Thoracic aorta (tissue), 2 donors: ENCODE results near the gene ANAPC2. TPM values are rescaled to one million over a fixed set of nuclear protein-coding genes. Genes with fewer than 3 reads are reported as not detected.

Source experiments
- ATAC-seq: fragments of 150-250 bp; one replicate; pipeline ENCODE4 v1.8.0; 2017; ENCODE audit warnings: low read depth; ENCODE audit not compliant: insufficient number of reproducible peaks, low FRiP score
- DNase-seq: peaks from one replicate; pipeline ENCODE4 v3.0.0-alpha.2; 2020; ENCODE audit warnings: low spot score
- H3K27ac ChIP-seq, 2 donors: fragments of 200-600 bp; sonication (generic); 1 replicate in 1 of 2; 2 replicates in 1 of 2; pipeline ENCODE4 v1.5.1; 2016; ENCODE audit warnings: mild to moderate bottlenecking in 2 of 2, moderate library complexity in 2 of 2
- H3K27me3 ChIP-seq: fragments of 200-600 bp; sonication (generic); replicated peaks from 2 replicates; pipeline ENCODE4 v1.6.0; 2016; ENCODE audit warnings: mild to moderate bottlenecking; ENCODE audit not compliant: insufficient read depth
- H3K36me3 ChIP-seq: fragments of 200-600 bp; sonication (generic); one replicate; pipeline ENCODE4 v1.5.1; 2016
- H3K4me1 ChIP-seq, 2 donors: fragments of 200-600 bp; sonication (generic); 1 replicate in 1 of 2; 2 replicates in 1 of 2; pipeline versions ENCODE4 v1.5.1 to v1.6.0; 2016; ENCODE audit warnings: low read depth in 2 of 2, mild to moderate bottlenecking in 1 of 2; ENCODE audit not compliant: control insufficient read depth in 1 of 2
- H3K4me3 ChIP-seq: fragments of 200-600 bp; sonication (generic); 2 replicates; pipeline ENCODE4 v1.5.1; 2016; ENCODE audit warnings: mild to moderate bottlenecking
- H3K9me3 ChIP-seq: fragments of 200-600 bp; sonication (generic); 2 replicates; pipeline ENCODE4 v1.5.1; 2016
- CTCF ChIP-seq: fragments of 200-600 bp; sonication (generic); IDR thresholded peaks from one replicate; pipeline ENCODE4 v1.5.1; 2019; ENCODE audit warnings: antibody characterized with exemption
- total RNA-seq, 2 donors: library from RNA; depleted of rRNA; stranded (reverse); fragments of >200 nt; gene quantifications; one replicate each; pipeline versions ENCODE4 v1.1.0 to v1.2.3, GENCODE V29; 2016

Gene ANAPC2
- total RNA-seq, 2 donors from 2014 or later = 25.2 to 43.0 TPM

GRCh38 chr9:137192448-137192780, 4.1 kb upstream of the ANAPC2 start:
- Histone ChIP-seq H3K4me1 (peaks cover 16 to 24% of the 10 kb centered on the region in 2 donors), H3K36me3 (peaks cover 15% of the 10 kb centered on the region), H3K4me3 (no peak overlapping the region), H3K27me3 (no peaks in the 10 kb centered on the region), H3K27ac (no peak overlapping the region), H3K9me3 (no peaks in the 10 kb centered on the region)
- DNase-seq = no peak
- TF ChIP-seq CTCF = no peak
- ATAC-seq = no peak

DNA sequence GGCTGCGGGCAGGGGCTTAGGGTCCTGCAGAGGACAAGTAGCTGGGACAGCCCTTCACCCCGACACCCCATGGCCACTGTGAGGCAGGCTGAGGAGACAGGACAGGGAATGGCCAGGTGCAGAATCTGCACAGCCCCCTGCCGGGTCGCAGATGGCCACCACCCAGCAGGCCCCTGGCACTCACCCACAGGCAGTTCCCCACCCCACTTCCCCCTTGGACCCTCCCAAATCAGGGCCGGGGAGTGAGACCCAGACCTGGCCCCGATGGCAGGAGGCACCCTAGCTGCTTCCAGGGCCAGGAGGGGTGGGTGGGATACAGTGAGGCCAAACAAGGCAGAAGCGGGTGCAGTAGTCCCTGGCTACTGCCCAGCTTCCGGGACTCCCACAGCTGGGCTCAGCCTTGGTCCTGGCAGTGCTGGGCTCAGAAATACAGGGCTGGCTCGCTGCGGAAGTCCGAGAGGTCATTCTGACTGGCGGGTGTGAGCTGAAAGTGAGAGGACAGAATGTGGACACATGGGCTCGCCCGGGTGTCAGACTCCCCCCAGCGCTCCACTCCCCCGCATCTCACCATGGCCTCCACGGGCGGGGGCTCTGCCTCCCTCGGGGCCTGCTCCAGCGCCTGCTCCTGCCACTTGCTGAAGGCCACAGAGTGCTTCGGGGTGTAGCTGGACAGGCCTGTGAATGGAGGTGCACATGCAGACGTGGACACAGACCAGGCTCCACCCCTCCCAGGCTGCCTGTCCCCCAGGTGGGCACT, 3.5 kb upstream of the ANAPC2 start:
- DNase-seq (no peak), ATAC-seq (no peak)
- Histone ChIP-seq H3K36me3 (peaks cover 15% of the 10 kb centered on the region), H3K4me1 (peaks cover 22 to 27% of the 10 kb centered on the region in 2 donors), H3K4me3 (no peak overlapping the region), H3K27me3 (no peaks in the 10 kb centered on the region), H3K27ac (no peak overlapping the region), H3K9me3 (no peaks in the 10 kb centered on the region)
- TF ChIP-seq CTCF = no peak

GRCh38 chr9:137191245-137191644, 2.9 kb upstream of the ANAPC2 start:
- no peak for DNase-seq
- Histone ChIP-seq H3K4me1 (peaks cover 28 to 34% of the 10 kb centered on the region in 2 donors), H3K27ac (no peak overlapping the region), H3K27me3 (no peaks in the 10 kb centered on the region), H3K9me3 (no peaks in the 10 kb centered on the region), H3K36me3 (peaks cover 15% of the 10 kb centered on the region), H3K4me3 (no peak overlapping the region)
- ATAC-seq = no peak
- TF ChIP-seq CTCF = no peak

- no peak overlapping the region for H3K4me3 ChIP-seq
- peak overlapping the region in 1 of 2 donors; percentile 93 for H3K27ac ChIP-seq
- H3K4me1 ChIP-seq = peaks cover 30 to 39% of the 10 kb centered on the region in 2 donors
- DNase-seq = no peak
- TF ChIP-seq CTCF = no peak
- peaks cover 19% of the 10 kb centered on the region for H3K36me3 ChIP-seq
- no peaks in the 10 kb centered on the region for H3K9me3 ChIP-seq
- ATAC-seq = no peak
- no peaks in the 10 kb centered on the region for H3K27me3 ChIP-seq
Measured at GRCh38 chr9:137190315-137190856, 2.0 kb upstream of the ANAPC2 start.

DNA sequence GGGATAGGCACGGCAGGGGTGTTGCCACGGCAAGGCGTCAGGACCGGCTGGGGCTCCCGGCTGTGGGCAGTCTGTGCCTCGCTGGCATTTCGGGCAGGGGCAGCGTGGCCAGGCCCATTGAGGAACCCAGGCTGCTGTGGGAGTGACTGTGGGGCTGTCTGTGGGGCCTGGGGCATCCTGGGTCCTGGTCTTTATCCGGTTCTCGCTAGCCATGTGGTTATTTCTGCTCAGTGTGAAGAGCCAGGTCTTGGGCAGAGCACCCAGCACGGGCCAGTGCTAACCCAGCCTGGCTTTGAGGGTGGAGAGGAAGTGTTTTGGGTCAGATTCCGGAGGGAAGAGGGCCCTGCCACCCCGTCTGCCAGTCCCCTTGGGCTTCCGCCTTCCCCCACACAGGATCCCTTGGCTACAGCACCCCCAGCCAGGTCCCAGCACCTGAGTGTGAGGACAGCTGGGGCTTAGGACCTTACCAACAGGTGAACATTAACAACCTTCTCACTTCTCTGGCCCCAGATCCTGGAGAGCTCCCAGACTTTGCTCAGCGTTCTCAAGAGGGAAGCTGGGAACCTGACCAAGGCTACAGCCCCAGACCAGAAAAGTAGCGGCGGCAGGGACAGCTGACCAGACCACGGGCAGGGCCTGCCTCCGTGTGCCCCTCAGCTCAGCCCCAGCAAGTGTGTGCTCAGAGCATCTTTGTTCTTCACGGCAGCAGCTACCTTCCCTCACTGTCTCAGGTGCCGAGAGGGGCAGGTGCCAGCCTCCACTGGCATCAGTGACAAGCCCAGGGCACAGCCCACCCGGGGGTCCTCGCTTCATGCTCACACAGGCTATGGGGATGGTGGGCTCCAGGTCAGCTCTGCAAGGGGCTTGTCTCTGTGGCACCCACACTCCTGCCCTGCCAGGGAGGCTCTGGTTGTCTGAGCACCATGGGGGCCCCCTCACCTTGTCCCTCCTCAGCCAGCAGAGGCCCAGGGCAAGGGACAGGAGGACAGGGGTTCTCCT, 1.2 kb upstream of the ANAPC2 start:
- Histone ChIP-seq H3K9me3 (no peaks in the 10 kb centered on the region), H3K36me3 (peaks cover 21% of the 10 kb centered on the region), H3K27ac (peak overlapping the region; percentile 93), H3K4me1 (peaks cover 30 to 39% of the 10 kb centered on the region in 2 donors), H3K4me3 (peak overlapping the region; percentile 84), H3K27me3 (no peaks in the 10 kb centered on the region)
- DNase-seq (no peak), ATAC-seq (no peak)
- TF ChIP-seq CTCF = no peak
